ENCODE data around the gene YAP1. TPM values are rescaled to one million over a fixed set of nuclear protein-coding genes. Genes with fewer than 3 reads are reported as not detected.

YAP1 gene
- polyA plus RNA-seq, 3 donors = not detected

- TF ChIP-seq CTCF (IDR thresholded peaks at IDR 0.05) = no peak
- intact Hi-C loops (cut with micrococcal nuclease) = no loop called here
- Histone ChIP-seq H3K79me2 (ENCODE audit: insufficient read depth, low read length) (no peaks in the 10 kb centered on the region), H3K36me3 (replicated peaks in 1 of 2; ENCODE audit: control insufficient read depth in 1 of 2, insufficient read depth in 2 of 2, low read length in 2 of 2) (no peaks in the 10 kb centered on the region), H3K4me1 (ENCODE audit: control insufficient read depth in 1 of 2, insufficient read depth in 2 of 2, low read length in 2 of 2) (no peaks in the 10 kb centered on the region), H3K4me3 (replicated peaks in 1 of 3; ENCODE audit: low read depth in 2 of 3, low read length in 3 of 3) (no peak overlapping the region), H3K9me3 (replicated peaks in 1 of 2; ENCODE audit: control insufficient read depth in 1 of 2, insufficient read depth in 1 of 2, low read length in 2 of 2) (peaks cover 5 to 9% of the 10 kb centered on the region in 2 donors), H2AFZ (ENCODE audit: insufficient read depth, low read depth, low read length, poor library complexity, severe bottlenecking) (no peak overlapping the region), H3K27ac (ENCODE audit: low read depth in 1 of 2, low read length in 2 of 2) (no peak overlapping the region), H3K4me2 (replicated peaks; ENCODE audit: extremely low read depth, low read length, poor library complexity, severe bottlenecking) (no peak overlapping the region), H4K20me1 (ENCODE audit: insufficient read depth, low read length) (no peaks in the 10 kb centered on the region), H3K27me3 (ENCODE audit: control insufficient read depth in 2 of 2, insufficient read depth in 2 of 2, low read length in 2 of 2) (peaks cover 60 to 88% of the 10 kb centered on the region in 2 donors), H3K9ac (ENCODE audit: insufficient read depth, low read length, poor library complexity, severe bottlenecking) (no peak overlapping the region)
- peak overlapping the region in 1 of 2 donors; percentile 68 for H3K4me3 Mint-ChIP-seq
- H3K27ac Mint-ChIP-seq = no peak overlapping the region
- H3K9me3 Mint-ChIP-seq = peaks cover 0 to 26% (median 21%) of the 10 kb centered on the region in 7 donors
- H3K27me3 Mint-ChIP-seq (ENCODE audit: low read depth in 3 of 3) = peaks cover 85 to 88% (median 87%) of the 10 kb centered on the region in 3 donors
- WGBS (ENCODE audit: insufficient coverage) = 40% methylated on average over 2 of the region's 4 CpGs
- H3K4me1 Mint-ChIP-seq = peaks cover 2% of the 10 kb centered on the region
- DNase-seq = no peak
- no peaks in the 10 kb centered on the region for H3K36me3 Mint-ChIP-seq
These were observed 9.8 kb downstream of the YAP1 start for GRCh38 chr11:102119997-102120396.

GRCh38 chr11:102120437-102120973 is 10.3 kb downstream of the YAP1 start:
- peaks cover 55 to 83% of the 10 kb centered on the region in 2 donors for H3K27me3 ChIP-seq (ENCODE audit: control insufficient read depth in 2 of 2, insufficient read depth in 2 of 2, low read length in 2 of 2)
- no peak overlapping the region for H3K4me3 ChIP-seq (replicated peaks in 1 of 3; ENCODE audit: low read depth in 2 of 3, low read length in 3 of 3)
- H3K9me3 Mint-ChIP-seq = peaks cover 2 to 26% (median 25%) of the 10 kb centered on the region in 7 donors
- no peaks in the 10 kb centered on the region for H3K36me3 ChIP-seq (replicated peaks in 1 of 2; ENCODE audit: control insufficient read depth in 1 of 2, insufficient read depth in 2 of 2, low read length in 2 of 2)
- DNase-seq = no peak
- H3K9me3 ChIP-seq (replicated peaks in 1 of 2; ENCODE audit: control insufficient read depth in 1 of 2, insufficient read depth in 1 of 2, low read length in 2 of 2) = peaks cover 6 to 10% of the 10 kb centered on the region in 2 donors
- intact Hi-C loops (cut with micrococcal nuclease) = no loop called here
- 86% methylated on average over 1 of the region's 3 CpGs for WGBS (ENCODE audit: insufficient coverage)
- H3K27ac ChIP-seq (ENCODE audit: low read depth in 1 of 2, low read length in 2 of 2) = no peak overlapping the region
- no peak overlapping the region for H2AFZ ChIP-seq (ENCODE audit: insufficient read depth, low read depth, low read length, poor library complexity, severe bottlenecking)
- no peak overlapping the region for H3K9ac ChIP-seq (ENCODE audit: insufficient read depth, low read length, poor library complexity, severe bottlenecking)
- no peak for TF ChIP-seq CTCF (IDR thresholded peaks at IDR 0.05)
- H3K36me3 Mint-ChIP-seq = no peaks in the 10 kb centered on the region
- no peaks in the 10 kb centered on the region for H3K79me2 ChIP-seq (ENCODE audit: insufficient read depth, low read length)
- no peak overlapping the region for H3K4me2 ChIP-seq (replicated peaks; ENCODE audit: extremely low read depth, low read length, poor library complexity, severe bottlenecking)
- peak overlapping the region in 1 of 2 donors; percentile 68 for H3K4me3 Mint-ChIP-seq
- H3K27ac Mint-ChIP-seq = no peak overlapping the region
- H4K20me1 ChIP-seq (ENCODE audit: insufficient read depth, low read length) = no peaks in the 10 kb centered on the region
- peaks cover 2% of the 10 kb centered on the region for H3K4me1 Mint-ChIP-seq
- H3K27me3 Mint-ChIP-seq (ENCODE audit: low read depth in 3 of 3) = peaks cover 82 to 86% (median 83%) of the 10 kb centered on the region in 3 donors
- no peaks in the 10 kb centered on the region for H3K4me1 ChIP-seq (ENCODE audit: control insufficient read depth in 1 of 2, insufficient read depth in 2 of 2, low read length in 2 of 2)

Data from CD14-positive monocyte (primary cell).